IPS-15b (cell line): Measurements from ENCODE around the gene SCN8A.
"Not testable (repeated sequence)": the region's sequence is repeated elsewhere in the genome, so short reads cannot be mapped to it uniquely, and the experiment has no call there.

Experiments used
- H3K27me3 ChIP-seq: one replicate; pipeline ENCODE4 v1.6.1; 2013; ENCODE audit warnings: low read length; ENCODE audit not compliant: control insufficient read depth, insufficient read depth
- H3K36me3 ChIP-seq: one replicate; pipeline ENCODE4 v1.6.1; 2013; ENCODE audit warnings: low read length; ENCODE audit not compliant: control insufficient read depth, insufficient read depth
- H3K4me1 ChIP-seq: one replicate; pipeline ENCODE4 v1.6.1; 2013; ENCODE audit warnings: mild to moderate bottlenecking, low read length; ENCODE audit not compliant: control insufficient read depth, insufficient read depth
- H3K4me3 ChIP-seq: one replicate; pipeline ENCODE4 v1.5.1; 2013; ENCODE audit warnings: low read depth, low read length
- H3K9ac ChIP-seq: one replicate; pipeline ENCODE4 v1.6.1; 2013; ENCODE audit warnings: low read depth, mild to moderate bottlenecking, low read length
- H3K9me3 ChIP-seq: one replicate; pipeline ENCODE4 v1.6.1; 2013; ENCODE audit warnings: mild to moderate bottlenecking, low read length; ENCODE audit not compliant: control insufficient read depth, insufficient read depth

Gene SCN8A

DNA sequence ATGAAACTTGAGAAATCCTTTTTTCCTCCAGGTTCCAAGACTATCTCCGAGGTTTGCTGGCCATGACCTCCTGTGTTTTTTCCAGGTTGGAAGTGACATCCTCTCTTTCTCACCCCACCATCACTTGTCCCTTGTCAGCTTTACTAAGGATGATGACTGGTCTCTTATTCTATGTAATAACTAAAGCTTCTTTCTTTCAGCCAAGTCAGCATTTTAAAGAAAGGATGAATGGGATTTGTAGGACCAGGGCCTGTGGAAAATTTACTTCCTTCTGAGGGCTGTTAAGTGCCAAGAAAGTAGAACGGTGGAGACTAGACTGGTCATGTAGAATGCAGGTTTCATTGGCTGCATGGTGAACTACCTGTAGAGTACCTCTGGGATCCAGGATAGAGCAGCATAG lies 183.9 kb downstream of the SCN8A start:
- Histone ChIP-seq H3K9ac (no peak overlapping the region), H3K4me3 (no peak overlapping the region), H3K27me3 (no peaks in the 10 kb centered on the region), H3K9me3 (no peaks in the 10 kb centered on the region), H3K4me1 (no peaks in the 10 kb centered on the region), H3K36me3 (peaks cover 4% of the 10 kb centered on the region)

GRCh38 chr12:51777457-51777856 lies 186.4 kb downstream of the SCN8A start:
- H3K4me1 ChIP-seq = no peaks in the 10 kb centered on the region
- no peak overlapping the region for H3K4me3 ChIP-seq
- no peaks in the 10 kb centered on the region for H3K27me3 ChIP-seq
- no peak overlapping the region for H3K9ac ChIP-seq
- no peaks in the 10 kb centered on the region for H3K9me3 ChIP-seq
- H3K36me3 ChIP-seq = no peaks in the 10 kb centered on the region

DNA sequence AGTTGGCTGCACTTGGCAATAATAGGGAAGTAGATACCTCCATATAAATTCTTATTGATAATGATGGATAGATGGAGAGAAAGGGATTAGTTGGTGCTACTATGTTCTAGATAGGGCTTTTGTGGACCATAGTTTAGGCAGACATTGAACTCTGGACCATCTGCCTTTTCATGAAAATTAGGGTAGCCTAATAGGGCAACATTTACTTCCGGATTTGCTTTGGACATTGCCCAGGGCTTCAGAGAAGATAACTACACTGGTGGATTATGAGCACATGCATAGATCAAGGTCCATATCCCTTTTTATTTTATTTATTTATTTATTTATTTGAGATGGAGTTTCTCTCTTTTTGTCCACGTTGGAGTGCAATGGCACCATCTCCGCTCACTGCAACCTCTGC lies 186.9 kb downstream of the SCN8A start:
- Histone ChIP-seq H3K9me3 (no peaks in the 10 kb centered on the region), H3K4me3 (no peak overlapping the region), H3K9ac (no peak overlapping the region), H3K27me3 (no peaks in the 10 kb centered on the region), H3K36me3 (no peaks in the 10 kb centered on the region), H3K4me1 (no peaks in the 10 kb centered on the region)

- no peaks in the 10 kb centered on the region for H3K4me1 ChIP-seq
- no peak overlapping the region for H3K4me3 ChIP-seq
- no peaks in the 10 kb centered on the region for H3K36me3 ChIP-seq
- H3K9ac ChIP-seq = no peak overlapping the region
- no peaks in the 10 kb centered on the region for H3K27me3 ChIP-seq
- no peaks in the 10 kb centered on the region for H3K9me3 ChIP-seq
Measured at GRCh38 chr12:51779876-51780275, 188.8 kb downstream of the SCN8A start.

GRCh38 chr12:51784688-51785087 lies 193.7 kb downstream of the SCN8A start:
- Histone ChIP-seq H3K4me3 (no peak overlapping the region), H3K36me3 (no peaks in the 10 kb centered on the region), H3K9ac (no peak overlapping the region), H3K27me3 (no peaks in the 10 kb centered on the region), H3K9me3 (no peaks in the 10 kb centered on the region), H3K4me1 (no peaks in the 10 kb centered on the region)

DNA sequence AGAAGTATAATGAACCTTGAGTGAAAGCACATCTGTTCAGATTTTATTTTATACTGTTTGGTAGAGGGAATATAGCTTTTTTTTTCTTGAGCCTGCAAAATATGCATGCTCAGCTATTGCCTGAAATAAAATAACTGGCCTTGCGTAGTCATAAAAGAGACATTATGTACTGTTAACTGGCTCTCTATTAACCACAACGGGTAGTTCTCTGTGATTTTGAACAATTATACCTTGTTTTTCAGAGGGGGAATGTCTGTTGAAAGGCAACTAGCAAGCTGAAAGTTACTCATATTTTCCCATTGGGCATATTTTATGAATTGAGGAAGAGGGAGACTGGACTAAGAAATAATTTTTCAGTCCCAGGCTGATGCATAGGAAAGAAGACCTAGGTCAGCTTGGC lies 194.9 kb downstream of the SCN8A start:
- Histone ChIP-seq H3K27me3 (no peaks in the 10 kb centered on the region), H3K4me1 (no peaks in the 10 kb centered on the region), H3K9ac (no peak overlapping the region)

DNA sequence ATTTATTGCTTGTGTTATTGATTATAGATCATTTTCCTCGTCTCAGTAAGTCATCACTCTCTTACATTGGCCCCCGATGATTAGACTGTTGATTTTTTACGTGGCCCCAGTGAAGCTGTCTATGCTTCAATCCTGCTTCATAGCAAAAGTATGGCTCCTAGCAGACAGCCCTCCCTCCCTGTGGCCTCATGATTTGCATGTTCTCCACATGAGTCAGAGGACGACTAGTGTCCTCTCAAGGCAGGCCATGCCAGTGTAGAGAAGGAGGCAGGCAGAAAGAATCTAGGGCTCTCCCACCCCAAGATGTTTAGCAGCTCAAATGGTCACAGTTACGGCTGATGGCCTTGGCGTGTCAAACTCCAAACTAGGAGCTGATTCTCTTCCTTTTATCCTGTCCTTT lies 197.8 kb downstream of the SCN8A start:
- Histone ChIP-seq H3K27me3 (no peaks in the 10 kb centered on the region), H3K36me3 (no peaks in the 10 kb centered on the region), H3K4me1 (no peaks in the 10 kb centered on the region), H3K4me3 (no peak overlapping the region), H3K9ac (no peak overlapping the region), H3K9me3 (no peaks in the 10 kb centered on the region)

More for the DNA sequence above, 194.9 kb downstream of the SCN8A start:
- no peaks in the 10 kb centered on the region for H3K36me3 ChIP-seq
- no peak overlapping the region for H3K4me3 ChIP-seq
- H3K9me3 ChIP-seq = no peaks in the 10 kb centered on the region

DNA sequence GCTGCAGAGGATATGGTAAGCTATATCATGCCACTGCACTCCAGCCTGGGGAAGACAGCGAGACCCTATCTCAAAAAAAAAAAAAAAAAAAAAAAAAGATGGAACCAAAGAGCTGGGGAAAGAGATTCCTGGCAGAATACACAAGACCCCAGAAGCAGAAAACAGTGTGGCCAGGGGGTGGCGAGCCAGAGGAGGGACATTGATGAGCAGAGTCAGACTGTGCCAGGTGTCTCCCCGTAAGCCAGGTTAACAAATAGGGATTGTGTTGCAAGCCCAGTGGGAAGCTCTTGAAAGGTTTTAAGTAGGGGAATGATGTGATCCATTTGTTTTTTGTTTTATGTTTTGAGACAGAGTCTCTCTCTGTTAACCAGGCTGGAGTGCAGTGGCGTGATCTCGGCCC lies 201.4 kb downstream of the SCN8A start:
- Histone ChIP-seq H3K9ac (no peak overlapping the region), H3K4me1 (no peaks in the 10 kb centered on the region), H3K27me3 (no peaks in the 10 kb centered on the region), H3K36me3 (no peaks in the 10 kb centered on the region), H3K9me3 (no peaks in the 10 kb centered on the region), H3K4me3 (no peak overlapping the region)

GRCh38 chr12:51793201-51793600 lies 202.2 kb downstream of the SCN8A start:
- Histone ChIP-seq H3K9ac (no peak overlapping the region), H3K4me3 (no peak overlapping the region), H3K27me3 (no peaks in the 10 kb centered on the region), H3K4me1 (no peaks in the 10 kb centered on the region), H3K9me3 (no peaks in the 10 kb centered on the region), H3K36me3 (peaks cover 3% of the 10 kb centered on the region)

DNA sequence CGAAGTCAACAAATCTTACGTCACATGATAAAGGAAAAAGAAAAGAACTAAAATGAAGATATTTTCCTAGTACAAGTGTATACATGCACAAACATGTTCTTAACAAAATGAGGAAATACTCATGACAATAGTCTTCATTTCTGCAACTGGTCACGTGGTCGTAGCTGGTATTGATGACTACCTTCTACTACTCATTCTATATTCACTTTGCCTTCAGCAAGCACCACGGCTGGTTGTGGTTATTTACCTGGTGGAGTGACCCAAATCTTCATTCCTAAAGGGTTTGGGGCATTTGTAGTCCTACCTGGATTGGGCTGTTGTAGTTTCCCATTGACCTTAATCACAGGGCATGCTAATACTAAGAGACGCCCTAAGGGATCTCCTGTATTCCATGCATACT lies 206.3 kb downstream of the SCN8A start:
- Histone ChIP-seq H3K4me1 (no peaks in the 10 kb centered on the region), H3K9me3 (no peaks in the 10 kb centered on the region), H3K4me3 (no peak overlapping the region), H3K9ac (no peak overlapping the region), H3K27me3 (no peaks in the 10 kb centered on the region), H3K36me3 (peaks cover 5% of the 10 kb centered on the region)

GRCh38 chr12:51798051-51798450 lies 207.0 kb downstream of the SCN8A start:
- not testable (repeated sequence) for H3K4me1 ChIP-seq, H3K9me3 ChIP-seq, H3K9ac ChIP-seq, H3K4me3 ChIP-seq, H3K27me3 ChIP-seq, H3K36me3 ChIP-seq

DNA sequence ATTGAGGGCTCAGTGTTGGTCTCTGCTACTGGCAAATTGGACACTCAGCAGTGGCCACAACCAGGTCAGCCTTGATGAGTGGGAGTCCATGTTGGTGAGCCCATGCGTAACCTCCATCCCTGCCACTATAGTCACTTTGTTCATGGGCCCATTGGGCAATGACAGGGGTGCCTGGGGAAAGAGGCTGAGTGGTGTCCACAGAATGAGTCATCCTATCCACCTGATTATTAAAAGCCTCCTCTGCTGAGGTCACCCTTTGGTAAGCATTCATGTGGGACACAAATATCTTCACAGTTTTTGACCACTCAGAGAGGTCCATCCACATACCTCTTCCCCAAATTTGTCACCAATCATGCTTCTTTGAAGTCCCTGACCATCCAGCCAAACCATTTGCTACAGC lies 207.5 kb downstream of the SCN8A start:
- no peaks in the 10 kb centered on the region for H3K9me3 ChIP-seq
- no peaks in the 10 kb centered on the region for H3K27me3 ChIP-seq
- peaks cover 5% of the 10 kb centered on the region for H3K36me3 ChIP-seq

DNA sequence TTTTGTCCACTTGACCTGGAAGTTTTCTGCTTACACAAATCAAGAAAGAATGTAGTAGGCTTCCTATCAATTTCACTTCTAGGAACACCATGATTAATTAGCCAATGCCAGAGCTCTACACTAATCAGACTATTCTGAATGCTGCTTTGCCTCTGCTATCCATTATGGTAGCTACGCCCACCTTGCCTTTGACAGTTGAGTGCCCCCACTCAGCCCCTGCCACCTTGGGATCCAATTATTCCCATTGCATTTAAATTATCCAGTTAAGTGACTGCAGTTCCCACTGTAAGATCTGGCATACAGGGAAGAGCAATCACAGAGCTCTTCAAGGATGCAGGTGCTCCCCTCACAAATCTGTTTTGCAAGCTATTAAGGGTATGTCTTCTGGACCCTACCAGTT lies 210.0 kb downstream of the SCN8A start:
- no peaks in the 10 kb centered on the region for H3K4me1 ChIP-seq
- no peak overlapping the region for H3K4me3 ChIP-seq
- H3K9ac ChIP-seq = no peak overlapping the region
- no peaks in the 10 kb centered on the region for H3K9me3 ChIP-seq
- no peaks in the 10 kb centered on the region for H3K27me3 ChIP-seq
- H3K36me3 ChIP-seq = peaks cover 5% of the 10 kb centered on the region

More for the DNA sequence above, 207.5 kb downstream of the SCN8A start:
- Histone ChIP-seq H3K4me3 (no peak overlapping the region), H3K9ac (no peak overlapping the region), H3K4me1 (no peaks in the 10 kb centered on the region)
